ENCODE data around the gene TNIK. TPM values are rescaled to one million over a fixed set of nuclear protein-coding genes. Genes with fewer than 3 reads are reported as not detected.

TNIK gene
- total RNA-seq, 1 experiment from 2014 or later = 22.4 TPM

GRCh38 chr3:171358881-171359198 is 101.4 kb downstream of the TNIK start:
- TF ChIP-seq, protein P1, sequence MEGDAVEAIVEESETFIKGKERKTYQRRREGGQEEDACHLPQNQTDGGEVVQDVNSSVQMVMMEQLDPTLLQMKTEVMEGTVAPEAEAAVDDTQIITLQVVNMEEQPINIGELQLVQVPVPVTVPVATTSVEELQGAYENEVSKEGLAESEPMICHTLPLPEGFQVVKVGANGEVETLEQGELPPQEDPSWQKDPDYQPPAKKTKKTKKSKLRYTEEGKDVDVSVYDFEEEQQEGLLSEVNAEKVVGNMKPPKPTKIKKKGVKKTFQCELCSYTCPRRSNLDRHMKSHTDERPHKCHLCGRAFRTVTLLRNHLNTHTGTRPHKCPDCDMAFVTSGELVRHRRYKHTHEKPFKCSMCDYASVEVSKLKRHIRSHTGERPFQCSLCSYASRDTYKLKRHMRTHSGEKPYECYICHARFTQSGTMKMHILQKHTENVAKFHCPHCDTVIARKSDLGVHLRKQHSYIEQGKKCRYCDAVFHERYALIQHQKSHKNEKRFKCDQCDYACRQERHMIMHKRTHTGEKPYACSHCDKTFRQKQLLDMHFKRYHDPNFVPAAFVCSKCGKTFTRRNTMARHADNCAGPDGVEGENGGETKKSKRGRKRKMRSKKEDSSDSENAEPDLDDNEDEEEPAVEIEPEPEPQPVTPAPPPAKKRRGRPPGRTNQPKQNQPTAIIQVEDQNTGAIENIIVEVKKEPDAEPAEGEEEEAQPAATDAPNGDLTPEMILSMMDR (IDR thresholded peaks at IDR 0.05; ENCODE audit: insufficient read depth in 1 of 2, low read depth in 1 of 2, low read length in 1 of 2, severe bottlenecking in 1 of 2, unreplicated experiment in 1 of 2) = no peak
- Mint-ChIP-seq H3K9me3 (ENCODE audit: unreplicated experiment) (no peaks in the 10 kb centered on the region), H3K36me3 (ENCODE audit: insufficient read depth, unreplicated experiment) (no peaks in the 10 kb centered on the region), H3K4me1 (ENCODE audit: low read depth, unreplicated experiment) (no peaks in the 10 kb centered on the region), H3K27me3 (ENCODE audit: insufficient read depth, unreplicated experiment) (no peaks in the 10 kb centered on the region), H3K27ac (ENCODE audit: unreplicated experiment) (peak overlapping the region; percentile 5), H3K4me3 (ENCODE audit: unreplicated experiment) (no peak overlapping the region)
- intact Hi-C loops (cut with micrococcal nuclease; ENCODE audit: unreplicated experiment) = no loop called here
- BruUV-seq (replicated peaks) = no TSS peak
- POLR2A ChIA-PET = no interaction called here
- H3K4me3 ChIP-seq (ENCODE audit: low read depth, low read length) = no peak overlapping the region
- H3K4me1 ChIP-seq = peaks cover 34% of the 10 kb centered on the region
- peak in 1 of 2 experiments; percentile 15 for DNase-seq
- CTCF ChIA-PET = no interaction called here
- H3K9me3 ChIP-seq = no peaks in the 10 kb centered on the region
- no peaks in the 10 kb centered on the region for H3K27me3 ChIP-seq (replicated peaks; ENCODE audit: control insufficient read depth, insufficient read depth, low read length)
- no peaks in the 10 kb centered on the region; the same call in 1 of the 2 replicates for H3K36me3 ChIP-seq (ENCODE audit: control insufficient read depth, insufficient read depth, low read length)

GRCh38 chr3:171358181-171358880 is 101.9 kb downstream of the TNIK start:
- ChIA-PET POLR2A (no interaction called here), CTCF (no interaction called here)
- H3K36me3 ChIP-seq (ENCODE audit: control insufficient read depth, insufficient read depth, low read length) = no peaks in the 10 kb centered on the region; the same call in 1 of the 2 replicates
- intact Hi-C loops (cut with micrococcal nuclease; ENCODE audit: unreplicated experiment) = no loop called here
- H3K9me3 Mint-ChIP-seq (ENCODE audit: unreplicated experiment) = no peaks in the 10 kb centered on the region
- peak overlapping the region; percentile 5 for H3K27ac Mint-ChIP-seq (ENCODE audit: unreplicated experiment)
- TF ChIP-seq, protein P1 (IDR thresholded peaks at IDR 0.05; ENCODE audit: insufficient read depth in 1 of 2, low read depth in 1 of 2, low read length in 1 of 2, severe bottlenecking in 1 of 2, unreplicated experiment in 1 of 2) = no peak
- no peaks in the 10 kb centered on the region for H3K27me3 ChIP-seq (replicated peaks; ENCODE audit: control insufficient read depth, insufficient read depth, low read length)
- H3K36me3 Mint-ChIP-seq (ENCODE audit: insufficient read depth, unreplicated experiment) = no peaks in the 10 kb centered on the region
- H3K4me3 Mint-ChIP-seq (ENCODE audit: unreplicated experiment) = no peak overlapping the region
- DNase-seq = no peak
- H3K4me3 ChIP-seq (ENCODE audit: low read depth, low read length) = no peak overlapping the region
- no peaks in the 10 kb centered on the region for H3K27me3 Mint-ChIP-seq (ENCODE audit: insufficient read depth, unreplicated experiment)
- peaks cover 34% of the 10 kb centered on the region for H3K4me1 ChIP-seq
- BruUV-seq (replicated peaks) = no TSS peak
- no peaks in the 10 kb centered on the region for H3K4me1 Mint-ChIP-seq (ENCODE audit: low read depth, unreplicated experiment)
- H3K9me3 ChIP-seq = no peaks in the 10 kb centered on the region

DNA sequence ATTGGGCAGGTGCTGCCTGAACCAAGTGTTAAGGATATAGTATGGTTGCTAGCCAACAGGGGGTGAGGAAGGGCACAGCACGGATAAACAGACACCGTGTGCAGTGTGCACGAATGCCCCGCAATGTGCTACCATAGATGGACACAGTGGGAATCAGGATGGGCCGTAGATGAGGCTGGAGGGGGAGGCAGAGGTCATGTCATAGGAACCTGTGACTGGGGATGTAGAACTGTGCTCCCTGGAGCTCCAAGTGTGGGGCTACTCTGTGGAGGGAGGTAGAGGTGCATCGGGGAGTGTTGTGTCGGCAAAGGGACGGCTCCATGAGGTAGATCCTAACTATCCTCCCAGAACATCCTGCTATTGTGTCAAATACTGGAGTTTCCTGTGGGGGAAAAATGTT is 102.5 kb downstream of the TNIK start:
- DNase-seq = no peak
- Histone ChIP-seq H3K36me3 (ENCODE audit: control insufficient read depth, insufficient read depth, low read length) (no peaks in the 10 kb centered on the region; the same call in 1 of the 2 replicates), H3K27me3 (replicated peaks; ENCODE audit: control insufficient read depth, insufficient read depth, low read length) (no peaks in the 10 kb centered on the region), H3K9me3 (no peaks in the 10 kb centered on the region), H3K4me1 (peaks cover 34% of the 10 kb centered on the region), H3K4me3 (ENCODE audit: low read depth, low read length) (no peak overlapping the region)
- H3K4me3 Mint-ChIP-seq (ENCODE audit: unreplicated experiment) = no peak overlapping the region
- BruUV-seq (replicated peaks) = no TSS peak
- no peaks in the 10 kb centered on the region for H3K27me3 Mint-ChIP-seq (ENCODE audit: insufficient read depth, unreplicated experiment)
- intact Hi-C loops (cut with micrococcal nuclease; ENCODE audit: unreplicated experiment) = no loop called here
- no peaks in the 10 kb centered on the region for H3K36me3 Mint-ChIP-seq (ENCODE audit: insufficient read depth, unreplicated experiment)
- TF ChIP-seq, protein P1 (IDR thresholded peaks at IDR 0.05; ENCODE audit: insufficient read depth in 1 of 2, low read depth in 1 of 2, low read length in 1 of 2, severe bottlenecking in 1 of 2, unreplicated experiment in 1 of 2) = no peak
- no peaks in the 10 kb centered on the region for H3K4me1 Mint-ChIP-seq (ENCODE audit: low read depth, unreplicated experiment)
- no peak overlapping the region for H3K27ac Mint-ChIP-seq (ENCODE audit: unreplicated experiment)
- H3K9me3 Mint-ChIP-seq (ENCODE audit: unreplicated experiment) = no peaks in the 10 kb centered on the region
- ChIA-PET POLR2A (no interaction called here), CTCF (no interaction called here)

Data from Caco-2 (cell line).